Measurements from ENCODE around the gene EPM2A. TPM values are rescaled to one million over a fixed set of nuclear protein-coding genes. Genes with fewer than 3 reads are reported as not detected.

Gene EPM2A
- total RNA-seq, 1 experiment from 2014 or later = 4.8 TPM

- no peaks in the 10 kb centered on the region for H3K27me3 Mint-ChIP-seq (ENCODE audit: insufficient read depth, unreplicated experiment)
- ChIA-PET POLR2A (interaction anchor here (0.6 to 2.7 kb wide), 8 partner anchors 10 to 121 kb away, joined by 3 to 16 read pairs (median 4); partner anchors contain the start of genes EPM2A and FBXO30), CTCF (no interaction called here)
- H3K36me3 Mint-ChIP-seq (ENCODE audit: insufficient read depth, unreplicated experiment) = no peaks in the 10 kb centered on the region
- H3K4me3 Mint-ChIP-seq (ENCODE audit: unreplicated experiment) = no peak overlapping the region
- peak; percentile 96 for DNase-seq (ENCODE audit: unreplicated experiment)
- H3K4me1 Mint-ChIP-seq (ENCODE audit: insufficient read depth, unreplicated experiment) = peaks cover 18% of the 10 kb centered on the region
- no peaks in the 10 kb centered on the region for H3K9me3 Mint-ChIP-seq (ENCODE audit: unreplicated experiment)
- BruUV-seq (replicated peaks) = no TSS peak
- TF ChIP-seq CTCF (IDR thresholded peaks at IDR 0.05; ENCODE audit: unreplicated experiment) = no peak
- H3K27ac Mint-ChIP-seq (ENCODE audit: low read depth, unreplicated experiment) = peak overlapping the region; percentile 25
- intact Hi-C loops (cut with micrococcal nuclease) = no loop called here
Measured at GRCh38 chr6:145756170-145756662, 20.9 kb upstream of the EPM2A start.

GRCh38 chr6:145755682-145756081, 20.4 kb upstream of the EPM2A start:
- peaks cover 18% of the 10 kb centered on the region for H3K4me1 Mint-ChIP-seq (ENCODE audit: insufficient read depth, unreplicated experiment)
- no peak for DNase-seq (ENCODE audit: unreplicated experiment)
- H3K27me3 Mint-ChIP-seq (ENCODE audit: insufficient read depth, unreplicated experiment) = no peaks in the 10 kb centered on the region
- TF ChIP-seq CTCF (IDR thresholded peaks at IDR 0.05; ENCODE audit: unreplicated experiment) = no peak
- intact Hi-C loops (cut with micrococcal nuclease) = no loop called here
- no peak overlapping the region for H3K4me3 Mint-ChIP-seq (ENCODE audit: unreplicated experiment)
- POLR2A ChIA-PET = interaction anchor here (0.6 to 2.7 kb wide), 7 partner anchors 9 to 121 kb away, joined by 3 to 16 read pairs (median 4); partner anchors contain the start of genes EPM2A and FBXO30
- CTCF ChIA-PET = no interaction called here
- BruUV-seq (replicated peaks) = no TSS peak
- H3K27ac Mint-ChIP-seq (ENCODE audit: low read depth, unreplicated experiment) = peak overlapping the region; percentile 25
- no peaks in the 10 kb centered on the region for H3K36me3 Mint-ChIP-seq (ENCODE audit: insufficient read depth, unreplicated experiment)
- no peaks in the 10 kb centered on the region for H3K9me3 Mint-ChIP-seq (ENCODE audit: unreplicated experiment)

- TF ChIP-seq CTCF (IDR thresholded peaks at IDR 0.05; ENCODE audit: unreplicated experiment) = no peak
- ChIA-PET CTCF (no interaction called here), POLR2A (interaction anchor here (0.7 to 1.6 kb wide), 3 partner anchors 62 to 803 kb away, joined by 3 to 6 read pairs (median 4); partner anchors contain the start of gene FBXO30)
- intact Hi-C loops (cut with micrococcal nuclease) = no loop called here
- Mint-ChIP-seq H3K4me1 (ENCODE audit: insufficient read depth, unreplicated experiment) (peaks cover 32% of the 10 kb centered on the region), H3K9me3 (ENCODE audit: unreplicated experiment) (no peaks in the 10 kb centered on the region), H3K27ac (ENCODE audit: low read depth, unreplicated experiment) (no peak overlapping the region), H3K27me3 (ENCODE audit: insufficient read depth, unreplicated experiment) (no peaks in the 10 kb centered on the region), H3K36me3 (ENCODE audit: insufficient read depth, unreplicated experiment) (no peaks in the 10 kb centered on the region), H3K4me3 (ENCODE audit: unreplicated experiment) (no peak overlapping the region)
- DNase-seq (ENCODE audit: unreplicated experiment) = no peak
- BruUV-seq (replicated peaks) = no TSS peak
Measured at GRCh38 chr6:145752638-145753037, 17.3 kb upstream of the EPM2A start.

GRCh38 chr6:145749632-145750031, 14.3 kb upstream of the EPM2A start:
- Mint-ChIP-seq H3K4me1 (ENCODE audit: insufficient read depth, unreplicated experiment) (peaks cover 21% of the 10 kb centered on the region), H3K27me3 (ENCODE audit: insufficient read depth, unreplicated experiment) (no peaks in the 10 kb centered on the region), H3K9me3 (ENCODE audit: unreplicated experiment) (no peaks in the 10 kb centered on the region), H3K4me3 (ENCODE audit: unreplicated experiment) (no peak overlapping the region), H3K27ac (ENCODE audit: low read depth, unreplicated experiment) (no peak overlapping the region), H3K36me3 (ENCODE audit: insufficient read depth, unreplicated experiment) (no peaks in the 10 kb centered on the region)
- POLR2A ChIA-PET = interaction anchor here (0.5 to 1.2 kb wide), 3 partner anchors 13 to 146 kb away, joined by 3 to 4 read pairs (median 3); partner anchors contain the start of gene EPM2A
- no TSS peak for BruUV-seq (replicated peaks)
- intact Hi-C loops (cut with micrococcal nuclease) = no loop called here
- peak; percentile 65 for DNase-seq (ENCODE audit: unreplicated experiment)
- TF ChIP-seq CTCF (IDR thresholded peaks at IDR 0.05; ENCODE audit: unreplicated experiment) = no peak
- CTCF ChIA-PET = no interaction called here

Data from MCF 10A (cell line).